SKM-1 (cell line): Measurements from ENCODE around the gene PDIA2.

Experiments
- DNase-seq: peaks from one replicate; lab custom pipeline; 2025; ENCODE audit not compliant: unreplicated experiment; lab: John Stamatoyannopoulos, UW

Gene PDIA2

GRCh38 chr16:280005-280460 lies 2.9 kb upstream of the PDIA2 start:
- DNase-seq: no peak

- DNase-seq: no peak
Measured at GRCh38 chr16:280552-280951, 2.4 kb upstream of the PDIA2 start, which contains the start of gene ARHGDIG. TSS of gene ARHGDIG (plus strand) at chr16:280591. CDS start at chr16:280681, 90 bp downstream.

GRCh38 chr16:280991-281659 lies 1.8 kb upstream of the PDIA2 start:
- no peak for DNase-seq

GRCh38 chr16:281660-282255 lies 1.2 kb upstream of the PDIA2 start:
- DNase-seq: no peak

GRCh38 chr16:282491-282890 lies 473 bp upstream of the PDIA2 start:
- no peak for DNase-seq

- no peak for DNase-seq
Measured at GRCh38 chr16:284204-285120, 1.5 kb downstream of the PDIA2 start.

- no peak for DNase-seq
Measured at GRCh38 chr16:285146-286055, 2.4 kb downstream of the PDIA2 start.

GRCh38 chr16:286491-287297 lies 3.7 kb downstream of the PDIA2 start:
- no peak for DNase-seq

GRCh38 chr16:287298-287811 lies 4.4 kb downstream of the PDIA2 start:
- no peak for DNase-seq

- no peak for DNase-seq
Measured at GRCh38 chr16:287981-288920, 5.3 kb downstream of the PDIA2 start.

- no peak for DNase-seq
Measured at GRCh38 chr16:289395-289997, 6.5 kb downstream of the PDIA2 start.

- no peak for DNase-seq
Measured at GRCh38 chr16:290015-290680, 7.2 kb downstream of the PDIA2 start.

- no peak for DNase-seq
Measured at GRCh38 chr16:290681-291405, 7.9 kb downstream of the PDIA2 start.

- DNase-seq: no peak
Measured at GRCh38 chr16:291539-291938, 8.6 kb downstream of the PDIA2 start.

- no peak for DNase-seq
Measured at GRCh38 chr16:293043-293775, 10.2 kb downstream of the PDIA2 start.

GRCh38 chr16:296276-296675 lies 13.3 kb downstream of the PDIA2 start:
- no peak for DNase-seq
